GM12873 (cell line): ENCODE measurements around the gene FCRL6.

Source experiments
- TF ChIP-seq, protein P1 (sequence below): IDR thresholded peaks from 2 replicates; pipeline ENCODE4 v1.5.1; 2012; ENCODE audit warnings: low read depth, mild to moderate bottlenecking, moderate library complexity, low read length, control low read depth; ENCODE audit not compliant: insufficient read depth; ENCODE audit errors: missing control alignments

Gene FCRL6

DNA sequence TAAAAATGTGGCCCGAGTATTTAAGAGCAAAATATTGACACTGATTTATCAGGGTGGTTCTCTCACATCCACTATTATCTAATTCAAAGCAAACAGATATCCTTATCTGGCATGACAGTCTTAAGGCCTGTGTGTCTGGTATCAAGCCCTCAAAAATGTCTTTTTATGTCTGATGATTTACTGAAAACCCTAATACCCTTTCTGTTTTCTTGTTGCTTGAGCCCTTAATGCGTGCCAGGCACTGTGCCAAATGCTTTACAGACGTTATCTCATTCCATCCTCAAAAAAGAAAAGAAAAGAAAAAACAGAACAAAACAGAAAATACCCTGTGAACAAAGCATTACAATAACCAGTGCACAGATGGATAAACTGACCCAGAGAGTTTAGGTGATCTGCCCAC lies 15.7 kb upstream of the FCRL6 start:
- TF ChIP-seq, protein P1, sequence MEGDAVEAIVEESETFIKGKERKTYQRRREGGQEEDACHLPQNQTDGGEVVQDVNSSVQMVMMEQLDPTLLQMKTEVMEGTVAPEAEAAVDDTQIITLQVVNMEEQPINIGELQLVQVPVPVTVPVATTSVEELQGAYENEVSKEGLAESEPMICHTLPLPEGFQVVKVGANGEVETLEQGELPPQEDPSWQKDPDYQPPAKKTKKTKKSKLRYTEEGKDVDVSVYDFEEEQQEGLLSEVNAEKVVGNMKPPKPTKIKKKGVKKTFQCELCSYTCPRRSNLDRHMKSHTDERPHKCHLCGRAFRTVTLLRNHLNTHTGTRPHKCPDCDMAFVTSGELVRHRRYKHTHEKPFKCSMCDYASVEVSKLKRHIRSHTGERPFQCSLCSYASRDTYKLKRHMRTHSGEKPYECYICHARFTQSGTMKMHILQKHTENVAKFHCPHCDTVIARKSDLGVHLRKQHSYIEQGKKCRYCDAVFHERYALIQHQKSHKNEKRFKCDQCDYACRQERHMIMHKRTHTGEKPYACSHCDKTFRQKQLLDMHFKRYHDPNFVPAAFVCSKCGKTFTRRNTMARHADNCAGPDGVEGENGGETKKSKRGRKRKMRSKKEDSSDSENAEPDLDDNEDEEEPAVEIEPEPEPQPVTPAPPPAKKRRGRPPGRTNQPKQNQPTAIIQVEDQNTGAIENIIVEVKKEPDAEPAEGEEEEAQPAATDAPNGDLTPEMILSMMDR = no peak

DNA sequence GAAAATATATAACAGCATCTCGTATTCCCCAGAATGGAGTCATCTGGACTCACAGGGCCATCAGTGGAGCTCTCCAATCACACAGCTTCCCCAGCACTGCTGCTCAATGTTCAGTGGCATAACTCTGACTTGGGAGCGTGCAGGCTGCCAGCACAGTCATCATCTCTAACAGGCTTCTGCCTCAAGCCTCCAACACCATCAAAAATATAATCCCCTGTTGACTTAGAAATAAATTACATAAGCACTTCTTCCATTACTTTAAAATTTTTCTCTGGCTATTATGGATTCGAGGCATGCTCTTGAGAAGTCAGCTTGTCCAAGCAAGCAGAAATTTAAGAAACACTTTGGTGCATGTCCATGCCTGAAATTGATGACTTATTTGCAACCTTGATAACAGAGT lies 15.2 kb upstream of the FCRL6 start:
- TF ChIP-seq, protein P1 = no peak

DNA sequence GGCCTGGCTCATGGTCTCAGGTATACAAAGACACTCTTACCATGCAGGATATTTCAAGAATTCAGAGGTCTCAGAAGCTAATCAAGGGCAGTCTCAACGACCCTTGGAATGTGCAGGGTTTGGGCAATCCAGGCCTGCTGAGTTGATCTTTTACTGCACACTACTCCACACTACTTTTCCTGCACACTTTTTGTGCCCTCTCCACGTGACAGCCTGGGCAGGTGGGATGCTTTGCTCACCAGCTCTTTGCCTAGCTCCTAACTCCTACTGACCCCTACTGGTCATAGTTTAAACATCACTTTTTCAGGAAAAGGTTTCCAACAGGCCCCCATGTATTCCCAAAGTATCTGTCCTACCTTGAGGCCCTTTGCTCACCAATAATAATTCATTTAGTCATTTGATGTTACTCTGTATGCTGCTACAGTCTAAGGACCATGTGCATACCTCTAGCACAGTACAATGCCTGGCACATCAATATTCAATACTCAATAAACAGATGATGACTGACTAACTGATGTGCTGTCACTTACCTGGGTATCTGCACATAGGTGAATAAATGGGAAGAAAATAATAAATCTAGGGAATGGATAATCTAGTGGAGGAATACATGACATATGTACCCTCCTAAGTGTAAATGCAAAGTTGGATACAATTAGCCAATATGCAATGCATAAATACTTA lies 11.8 kb upstream of the FCRL6 start:
- TF ChIP-seq, protein P1 = peak; percentile 79

DNA sequence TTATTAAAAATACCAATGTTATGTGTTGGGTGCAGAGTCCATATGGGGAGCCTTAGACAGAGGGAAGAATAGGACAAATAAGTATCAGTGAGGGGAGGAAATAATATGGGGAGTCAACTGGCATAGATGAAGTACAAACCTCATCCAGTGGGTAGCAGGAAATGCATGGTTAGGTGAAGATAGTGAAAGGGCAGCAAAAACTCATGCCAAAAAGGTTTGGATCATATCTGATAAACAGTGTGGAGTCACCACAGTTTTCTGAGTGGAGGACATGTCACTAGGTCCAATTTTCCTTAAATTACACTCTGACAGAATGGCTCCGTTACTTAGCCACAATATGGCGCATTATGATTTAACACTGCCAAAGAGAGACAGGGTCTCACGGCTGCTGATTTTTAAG lies 11.1 kb upstream of the FCRL6 start:
- TF ChIP-seq, protein P1 = no peak

DNA sequence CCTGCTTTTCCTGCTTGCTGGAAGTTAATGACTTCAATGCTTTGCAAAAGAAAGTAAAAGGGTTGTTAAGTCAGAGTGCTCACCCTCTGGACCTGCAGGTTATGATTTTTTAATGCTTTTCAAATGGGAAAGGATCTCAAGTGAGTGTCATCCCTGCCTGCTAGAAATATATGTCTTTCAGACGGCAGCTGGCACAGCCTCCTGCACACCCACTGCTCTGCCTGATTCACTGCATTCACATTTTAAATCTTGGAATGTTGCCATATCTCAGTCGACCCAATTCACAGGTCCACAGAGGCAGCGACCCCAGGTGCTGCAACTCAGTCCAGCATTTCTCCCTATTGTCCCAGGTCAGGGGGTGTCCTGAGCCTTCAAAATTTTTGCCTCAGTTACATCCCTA lies 10.7 kb upstream of the FCRL6 start:
- TF ChIP-seq, protein P1 = no peak

DNA sequence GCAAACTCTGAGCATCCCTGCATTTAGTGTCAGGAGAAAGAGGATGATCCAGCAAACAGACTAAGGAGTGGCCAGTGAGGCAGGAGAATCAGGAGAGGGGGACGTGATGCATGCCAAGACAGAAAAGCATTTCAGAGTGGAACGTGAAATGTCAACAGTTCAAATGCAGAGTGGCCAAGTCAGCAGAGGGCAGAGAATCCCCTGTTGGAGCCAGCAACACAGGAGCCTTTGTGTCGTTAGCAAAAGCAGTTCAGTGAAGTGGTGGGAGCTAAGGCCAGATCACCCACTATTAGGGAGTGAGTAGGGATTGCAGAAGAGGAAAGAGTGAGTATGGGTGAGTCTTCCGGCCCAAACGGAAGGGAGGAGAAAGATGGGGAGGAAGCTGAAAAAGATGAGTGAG lies 6.6 kb upstream of the FCRL6 start:
- TF ChIP-seq, protein P1 = no peak

DNA sequence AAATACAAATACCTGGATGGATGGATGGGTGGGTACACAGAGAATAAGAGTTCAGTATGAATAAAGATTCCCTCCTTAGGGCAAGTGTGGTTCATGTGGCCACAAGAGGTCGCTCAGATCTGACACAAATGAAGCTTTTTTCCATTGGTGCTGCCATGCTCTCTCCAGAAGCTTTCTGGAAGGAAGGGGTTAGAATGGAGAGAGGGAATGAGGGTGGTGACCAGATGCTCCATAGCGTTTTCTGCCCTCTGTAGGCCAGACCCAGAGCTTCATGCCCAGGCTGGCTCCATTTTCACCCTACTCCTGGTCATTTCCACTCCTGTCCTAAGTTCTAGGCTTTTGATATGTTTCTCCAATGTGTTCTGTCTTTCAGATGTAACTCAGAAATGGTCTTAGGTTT lies 3.3 kb upstream of the FCRL6 start:
- TF ChIP-seq, protein P1 = peak; percentile 80

DNA sequence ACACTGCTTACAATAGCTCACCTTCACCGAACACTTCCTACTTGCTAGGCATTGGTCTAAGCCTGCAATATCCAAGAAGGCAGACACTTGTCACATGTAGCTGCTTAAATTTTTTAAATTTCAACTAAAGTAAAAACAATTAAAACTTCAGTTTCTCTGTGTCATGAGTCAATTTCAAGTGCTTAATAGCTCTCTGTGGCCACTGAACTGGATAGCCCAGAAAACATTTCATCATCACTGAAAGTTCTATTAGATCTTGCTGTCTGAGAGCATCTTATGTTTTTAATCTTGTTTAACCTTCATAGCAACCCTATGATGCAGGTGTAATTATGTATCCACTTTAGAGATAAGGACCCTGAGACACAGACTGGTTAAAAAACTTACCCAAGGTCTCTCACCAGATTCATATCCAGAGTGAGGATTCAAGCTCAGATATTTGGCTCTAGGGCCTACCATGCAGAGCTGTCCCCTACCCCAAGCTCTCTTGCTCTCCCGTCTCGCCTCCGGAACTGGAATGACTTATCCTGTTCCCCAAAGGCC lies 2.6 kb upstream of the FCRL6 start:
- TF ChIP-seq, protein P1 = no peak
